ENCODE data around the gene GDF9.

GDF9 gene

DNA sequence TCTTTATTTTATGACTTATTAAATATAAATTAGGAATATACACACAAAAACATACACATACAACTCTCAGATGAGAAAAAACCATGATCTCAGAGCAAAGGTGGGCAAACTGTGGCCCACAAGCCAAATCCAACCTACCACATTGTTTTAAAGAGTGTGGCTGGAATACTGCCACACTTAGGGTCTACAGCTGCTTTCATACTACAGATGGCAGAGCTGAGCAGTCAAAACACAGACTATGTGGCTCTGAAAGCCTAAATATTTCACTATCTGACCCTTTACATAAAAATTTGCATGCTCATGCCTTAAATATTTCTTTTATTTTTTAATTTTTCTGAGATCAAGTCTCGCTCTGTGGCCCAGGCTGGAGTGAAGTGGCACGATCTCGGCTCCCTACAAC, 35.5 kb upstream of the GDF9 start:
- CTCF ChIA-PET: no interaction called here

GRCh38 chr5:132901036-132901435, 34.8 kb upstream of the GDF9 start:
- no peak for DNase-seq (ENCODE audit: extremely low spot score)
- POLR2A ChIA-PET: no interaction called here
- CTCF ChIA-PET: no interaction called here
- TF ChIP-seq TARDBP (IDR thresholded peaks at IDR 0.05) (no peak), SUZ12 (IDR thresholded peaks at IDR 0.05) (no peak), ARNT (IDR thresholded peaks at IDR 0.05) (no peak), BHLHE40 (IDR thresholded peaks at IDR 0.05; ENCODE audit: borderline replicate concordance) (no peak), SP1 (IDR thresholded peaks at IDR 0.05) (no peak), FOXA1 (IDR thresholded peaks at IDR 0.05) (no peak), NFRKB (IDR thresholded peaks at IDR 0.05) (no peak), FOXM1 (IDR thresholded peaks at IDR 0.05; ENCODE audit: borderline replicate concordance) (no peak), L3MBTL2 (conservative IDR thresholded peaks at IDR 0.05) (no peak), LEF1 (IDR thresholded peaks at IDR 0.05; ENCODE audit: borderline replicate concordance) (no peak), ELF4 (IDR thresholded peaks at IDR 0.05) (no peak), FOXK2 (IDR thresholded peaks at IDR 0.05) (no peak)

More for the DNA sequence above, 35.5 kb upstream of the GDF9 start:
- TF ChIP-seq ARNT (IDR thresholded peaks at IDR 0.05) (no peak), LEF1 (IDR thresholded peaks at IDR 0.05; ENCODE audit: borderline replicate concordance) (no peak), ELF4 (IDR thresholded peaks at IDR 0.05) (no peak), TARDBP (IDR thresholded peaks at IDR 0.05) (no peak), HDGF (IDR thresholded peaks at IDR 0.05; ENCODE audit: borderline replicate concordance) (no peak), SUZ12 (IDR thresholded peaks at IDR 0.05) (no peak), FOXM1 (IDR thresholded peaks at IDR 0.05; ENCODE audit: borderline replicate concordance) (no peak), FOXK2 (IDR thresholded peaks at IDR 0.05) (no peak), NFRKB (IDR thresholded peaks at IDR 0.05) (no peak), SP1 (IDR thresholded peaks at IDR 0.05) (no peak), CTBP1 (IDR thresholded peaks at IDR 0.05; ENCODE audit: borderline replicate concordance) (no peak), L3MBTL2 (conservative IDR thresholded peaks at IDR 0.05) (no peak), BHLHE40 (IDR thresholded peaks at IDR 0.05; ENCODE audit: borderline replicate concordance) (no peak), FOXA1 (IDR thresholded peaks at IDR 0.05) (no peak), ZNF384 (IDR thresholded peaks at IDR 0.05) (no peak)
- TF ChIP-seq, protein P1, sequence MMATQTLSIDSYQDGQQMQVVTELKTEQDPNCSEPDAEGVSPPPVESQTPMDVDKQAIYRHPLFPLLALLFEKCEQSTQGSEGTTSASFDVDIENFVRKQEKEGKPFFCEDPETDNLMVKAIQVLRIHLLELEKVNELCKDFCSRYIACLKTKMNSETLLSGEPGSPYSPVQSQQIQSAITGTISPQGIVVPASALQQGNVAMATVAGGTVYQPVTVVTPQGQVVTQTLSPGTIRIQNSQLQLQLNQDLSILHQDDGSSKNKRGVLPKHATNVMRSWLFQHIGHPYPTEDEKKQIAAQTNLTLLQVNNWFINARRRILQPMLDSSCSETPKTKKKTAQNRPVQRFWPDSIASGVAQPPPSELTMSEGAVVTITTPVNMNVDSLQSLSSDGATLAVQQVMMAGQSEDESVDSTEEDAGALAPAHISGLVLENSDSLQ (IDR thresholded peaks at IDR 0.05): no peak
- DNase-seq (ENCODE audit: extremely low spot score): no peak
- POLR2A ChIA-PET: no interaction called here

DNA sequence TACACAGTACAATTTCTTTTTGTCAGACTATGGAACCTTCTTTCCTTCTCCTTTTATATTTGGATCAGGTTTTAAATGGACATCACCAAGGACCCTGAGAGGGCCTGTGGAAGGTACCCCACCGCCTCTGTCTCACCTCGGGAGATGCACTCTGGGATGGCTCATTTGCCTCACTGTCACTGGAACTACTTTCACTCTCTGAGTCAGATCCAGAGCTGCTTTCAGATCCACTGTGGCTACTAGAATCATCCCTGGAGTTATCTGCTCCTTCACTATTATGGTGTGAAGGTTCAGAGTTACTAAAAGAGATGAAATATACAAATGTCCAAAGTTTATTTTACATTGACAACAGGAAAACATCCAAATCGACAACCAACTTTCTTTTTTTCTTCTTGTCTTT, 31.8 kb upstream of the GDF9 start:
- TF ChIP-seq HDGF (IDR thresholded peaks at IDR 0.05; ENCODE audit: borderline replicate concordance) (no peak), LEF1 (IDR thresholded peaks at IDR 0.05; ENCODE audit: borderline replicate concordance) (no peak), L3MBTL2 (conservative IDR thresholded peaks at IDR 0.05) (no peak), FOXK2 (IDR thresholded peaks at IDR 0.05) (no peak), TARDBP (IDR thresholded peaks at IDR 0.05) (no peak), FOXM1 (IDR thresholded peaks at IDR 0.05; ENCODE audit: borderline replicate concordance) (no peak), SUZ12 (IDR thresholded peaks at IDR 0.05) (no peak), FOXA1 (IDR thresholded peaks at IDR 0.05) (no peak), CTBP1 (IDR thresholded peaks at IDR 0.05; ENCODE audit: borderline replicate concordance) (no peak), ZNF384 (IDR thresholded peaks at IDR 0.05) (no peak), SP1 (IDR thresholded peaks at IDR 0.05) (no peak), ELF4 (IDR thresholded peaks at IDR 0.05) (no peak), NFRKB (IDR thresholded peaks at IDR 0.05) (no peak), BHLHE40 (IDR thresholded peaks at IDR 0.05; ENCODE audit: borderline replicate concordance) (no peak), ARNT (IDR thresholded peaks at IDR 0.05) (no peak)
- TF ChIP-seq, protein P1 (IDR thresholded peaks at IDR 0.05): no peak
- ChIA-PET POLR2A (no interaction called here), CTCF (no interaction called here)
- DNase-seq (ENCODE audit: extremely low spot score): no peak

DNA sequence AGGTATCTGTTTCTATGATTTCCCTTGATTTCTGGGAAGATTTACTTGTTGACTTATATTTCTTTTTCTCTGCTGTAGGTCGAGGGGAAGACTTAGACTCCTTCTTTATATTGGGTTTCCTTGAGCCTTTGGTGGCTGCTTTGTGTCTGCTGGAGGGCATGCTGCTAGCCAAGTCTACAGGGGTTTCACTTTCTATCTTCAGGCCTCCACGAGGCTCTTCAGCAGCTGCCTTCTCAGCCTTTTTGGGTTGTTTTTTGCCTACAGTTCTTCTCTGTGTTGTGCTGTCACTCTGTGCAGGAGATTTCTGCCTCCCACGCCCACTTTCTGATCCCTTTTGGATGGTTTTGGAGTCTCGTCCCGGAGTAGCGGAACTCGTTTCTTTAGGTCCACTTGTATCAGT, 30.4 kb upstream of the GDF9 start:
- no peak for DNase-seq (ENCODE audit: extremely low spot score)
- CTCF ChIA-PET: interaction anchor here (0.7 kb wide), 1 partner anchor 8 kb away, joined by 3 read pairs; no protein-coding TSS in a partner anchor
- POLR2A ChIA-PET: no interaction called here

DNA sequence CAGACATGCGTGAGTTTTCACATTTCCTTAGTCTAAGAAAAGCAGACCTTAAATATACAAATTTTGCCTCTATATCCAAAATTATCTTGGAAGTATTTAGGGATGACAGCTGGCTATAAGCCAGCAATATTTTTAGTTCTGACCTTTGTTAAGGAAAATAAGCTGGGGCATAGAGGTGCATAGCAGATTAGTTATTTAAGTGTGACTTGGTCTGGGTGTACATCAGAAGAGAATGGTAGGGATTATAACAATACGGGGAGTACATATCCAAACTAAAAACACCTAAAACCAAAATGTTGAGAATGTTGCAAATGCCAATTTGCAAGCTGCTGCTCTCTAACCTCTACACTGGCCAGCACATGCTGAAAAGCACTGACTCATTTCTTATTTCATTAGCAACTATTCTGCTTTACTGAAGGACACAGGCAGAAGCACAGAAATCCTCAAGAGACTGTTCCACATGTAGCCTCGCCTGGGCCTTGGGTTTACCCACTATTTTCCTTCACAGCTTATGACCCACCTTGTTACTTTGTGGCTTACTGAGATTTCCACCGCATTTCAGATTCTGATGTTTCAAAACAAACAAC, 29.5 kb upstream of the GDF9 start:
- ChIA-PET CTCF (no interaction called here), POLR2A (no interaction called here)
- TF ChIP-seq TARDBP (IDR thresholded peaks at IDR 0.05) (no peak), BHLHE40 (IDR thresholded peaks at IDR 0.05; ENCODE audit: borderline replicate concordance) (no peak), NFRKB (IDR thresholded peaks at IDR 0.05) (no peak), L3MBTL2 (conservative IDR thresholded peaks at IDR 0.05) (no peak), ARNT (IDR thresholded peaks at IDR 0.05) (no peak), FOXM1 (IDR thresholded peaks at IDR 0.05; ENCODE audit: borderline replicate concordance) (no peak), SP1 (IDR thresholded peaks at IDR 0.05) (no peak), LEF1 (IDR thresholded peaks at IDR 0.05; ENCODE audit: borderline replicate concordance) (no peak), FOXA1 (IDR thresholded peaks at IDR 0.05) (no peak), HDGF (IDR thresholded peaks at IDR 0.05; ENCODE audit: borderline replicate concordance) (no peak), ELF4 (IDR thresholded peaks at IDR 0.05) (no peak), ZNF384 (IDR thresholded peaks at IDR 0.05) (no peak)
- TF ChIP-seq, protein P1 (IDR thresholded peaks at IDR 0.05): no peak

More for the DNA sequence above, 30.4 kb upstream of the GDF9 start:
- TF ChIP-seq LEF1 (IDR thresholded peaks at IDR 0.05; ENCODE audit: borderline replicate concordance) (no peak), TARDBP (IDR thresholded peaks at IDR 0.05) (no peak), FOXA1 (IDR thresholded peaks at IDR 0.05) (no peak)

GRCh38 chr5:132890817-132891216, 24.5 kb upstream of the GDF9 start:
- no peak for TF ChIP-seq LEF1 (IDR thresholded peaks at IDR 0.05; ENCODE audit: borderline replicate concordance)
- no peak for TF ChIP-seq BHLHE40 (IDR thresholded peaks at IDR 0.05; ENCODE audit: borderline replicate concordance)
- no peak for TF ChIP-seq NFRKB (IDR thresholded peaks at IDR 0.05)
- CTCF ChIA-PET: interaction anchor here (0.6 to 1.6 kb wide), 2 partner anchors 7 to 48 kb away, joined by 3 to 4 read pairs; no protein-coding TSS in a partner anchor
- no peak for DNase-seq (ENCODE audit: extremely low spot score)
- POLR2A ChIA-PET: no interaction called here

More for the DNA sequence above, 29.5 kb upstream of the GDF9 start:
- DNase-seq (ENCODE audit: extremely low spot score): no peak
